ENCODE data around the gene SEC14L3.

SEC14L3 gene

GRCh38 chr22:30414525-30415047, 57.2 kb downstream of the SEC14L3 start:
- DNase-seq (ENCODE audit: low spot score): no peak
- no peak for TF ChIP-seq CTCF (IDR thresholded peaks at IDR 0.05; ENCODE audit: borderline replicate concordance, control extremely low read depth, extremely low read depth, insufficient read depth, missing control alignments)
- in situ Hi-C loops (cut with MboI; ENCODE audit: low sequenced_read_pairs, unreplicated experiment): no loop called here

DNA sequence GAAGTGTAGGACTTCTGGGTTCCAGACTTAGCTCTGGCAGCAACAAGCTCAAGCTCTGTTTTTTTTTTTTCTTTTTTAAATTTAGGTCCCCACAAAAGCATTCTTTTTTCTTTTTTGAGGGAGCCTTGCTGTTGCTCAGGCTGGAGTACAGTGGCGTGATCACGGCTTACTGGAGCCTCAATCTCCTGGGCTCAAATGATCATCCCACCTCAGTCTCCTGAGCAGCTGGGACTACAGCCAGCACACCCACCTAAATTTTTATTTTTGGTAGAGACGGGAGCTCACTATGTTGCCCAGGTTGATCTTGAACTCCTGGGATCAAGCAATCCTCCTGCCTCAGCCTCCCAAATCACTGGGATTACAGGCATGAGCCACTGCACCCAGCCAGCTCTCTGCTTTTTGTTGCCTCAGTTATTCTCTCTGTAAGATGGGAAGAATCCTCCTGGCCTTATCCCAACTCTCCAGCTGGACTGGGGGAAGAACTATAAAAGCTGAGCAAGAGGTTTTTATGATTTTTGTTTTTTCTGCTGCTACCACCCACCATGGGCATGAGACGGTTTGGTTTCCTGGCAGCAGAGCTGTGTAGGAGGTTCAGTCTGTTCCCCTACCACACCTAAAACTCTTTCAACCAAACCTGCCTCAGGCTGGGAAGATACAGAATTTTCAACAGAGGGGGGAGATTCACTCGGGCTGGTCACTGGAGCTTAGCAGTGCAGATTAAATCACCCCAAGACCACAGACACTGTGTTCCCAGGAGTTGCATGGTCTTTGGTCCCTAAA, 57.9 kb downstream of the SEC14L3 start:
- in situ Hi-C loops (cut with MboI; ENCODE audit: low sequenced_read_pairs, unreplicated experiment): no loop called here
- no peak for DNase-seq (ENCODE audit: low spot score)
- no peak for TF ChIP-seq CTCF (IDR thresholded peaks at IDR 0.05; ENCODE audit: borderline replicate concordance, control extremely low read depth, extremely low read depth, insufficient read depth, missing control alignments)

DNA sequence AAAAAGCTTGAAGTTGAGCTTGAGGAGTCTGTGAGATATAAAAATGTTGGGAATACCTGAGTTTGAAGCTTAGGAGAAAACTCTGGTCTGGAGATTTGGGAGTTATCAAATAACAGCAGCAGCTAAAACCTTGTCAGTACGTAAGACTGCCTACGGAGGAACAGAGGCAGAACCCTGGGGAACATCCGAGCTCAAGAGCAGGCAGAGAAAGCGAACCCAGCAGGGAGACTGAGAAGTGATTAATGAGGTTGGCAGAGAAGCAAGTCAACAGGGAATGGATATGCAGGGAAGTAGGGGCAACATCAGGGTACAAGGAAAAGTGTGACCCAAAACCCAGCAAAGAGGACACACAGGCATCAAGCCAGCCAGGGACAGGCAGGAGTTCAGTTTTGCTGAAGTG, 58.8 kb downstream of the SEC14L3 start:
- no peak for TF ChIP-seq CTCF (IDR thresholded peaks at IDR 0.05; ENCODE audit: borderline replicate concordance, control extremely low read depth, extremely low read depth, insufficient read depth, missing control alignments)
- DNase-seq (ENCODE audit: low spot score): no peak
- in situ Hi-C loops (cut with MboI; ENCODE audit: low sequenced_read_pairs, unreplicated experiment): no loop called here

GRCh38 chr22:30411780-30412179, 60.0 kb downstream of the SEC14L3 start:
- no peak for DNase-seq (ENCODE audit: low spot score)
- no peak for TF ChIP-seq CTCF (IDR thresholded peaks at IDR 0.05; ENCODE audit: borderline replicate concordance, control extremely low read depth, extremely low read depth, insufficient read depth, missing control alignments)
- in situ Hi-C loops (cut with MboI; ENCODE audit: low sequenced_read_pairs, unreplicated experiment): no loop called here
